HPDE6-E6E7 (cell line): ENCODE measurements around the gene GPC6.

ENCODE experiments used
- DNase-seq: peaks from one replicate; pipeline ENCODE4 v3.0.0; 2011; ENCODE audit warnings: missing footprints; ENCODE audit errors: extremely low spot score

GPC6 gene

GRCh38 chr13:93966267-93966936 lies 739.8 kb downstream of the GPC6 start:
- no peak for DNase-seq

- no peak for DNase-seq
These were observed 740.7 kb downstream of the GPC6 start for GRCh38 chr13:93967286-93967685.

- DNase-seq, result no peak
These were observed 748.6 kb downstream of the GPC6 start for GRCh38 chr13:93975242-93975641.

GRCh38 chr13:93976528-93976927 lies 749.9 kb downstream of the GPC6 start:
- no peak for DNase-seq

GRCh38 chr13:93977986-93978385 lies 751.4 kb downstream of the GPC6 start:
- DNase-seq, result no peak

- no peak for DNase-seq
These were observed 754.9 kb downstream of the GPC6 start for GRCh38 chr13:93981426-93981977.

- no peak for DNase-seq
These were observed 755.7 kb downstream of the GPC6 start for GRCh38 chr13:93982179-93982918.

- DNase-seq, result no peak
These were observed 757.4 kb downstream of the GPC6 start for GRCh38 chr13:93984052-93984451.

- DNase-seq, result no peak
These were observed 758.3 kb downstream of the GPC6 start for GRCh38 chr13:93984876-93985275.

GRCh38 chr13:93987458-93987857 lies 760.9 kb downstream of the GPC6 start:
- DNase-seq, result no peak

- no peak for DNase-seq
These were observed 765.0 kb downstream of the GPC6 start for GRCh38 chr13:93991569-93991968.

- no peak for DNase-seq
These were observed 769.9 kb downstream of the GPC6 start for GRCh38 chr13:93996481-93996880.

GRCh38 chr13:94006296-94006695 lies 779.7 kb downstream of the GPC6 start:
- no peak for DNase-seq

- no peak for DNase-seq
These were observed 780.5 kb downstream of the GPC6 start for GRCh38 chr13:94007072-94007471.

- no peak for DNase-seq
These were observed 783.1 kb downstream of the GPC6 start for GRCh38 chr13:94009701-94010100.

- DNase-seq, result no peak
These were observed 787.9 kb downstream of the GPC6 start for GRCh38 chr13:94014461-94014860.

GRCh38 chr13:94020426-94020825 lies 793.8 kb downstream of the GPC6 start:
- DNase-seq, result no peak

GRCh38 chr13:94020833-94021232 lies 794.2 kb downstream of the GPC6 start:
- DNase-seq, result no peak

- DNase-seq, result no peak
These were observed 801.6 kb downstream of the GPC6 start for GRCh38 chr13:94028234-94028633.

GRCh38 chr13:94028650-94029049 lies 802.0 kb downstream of the GPC6 start:
- no peak for DNase-seq

- no peak for DNase-seq
These were observed 804.0 kb downstream of the GPC6 start for GRCh38 chr13:94030415-94031119.

GRCh38 chr13:94031609-94032008 lies 805.0 kb downstream of the GPC6 start:
- DNase-seq, result no peak

- DNase-seq, result no peak
These were observed 806.5 kb downstream of the GPC6 start for GRCh38 chr13:94033098-94033497.
